ENCODE data around the gene NFE2L3.

DNA sequence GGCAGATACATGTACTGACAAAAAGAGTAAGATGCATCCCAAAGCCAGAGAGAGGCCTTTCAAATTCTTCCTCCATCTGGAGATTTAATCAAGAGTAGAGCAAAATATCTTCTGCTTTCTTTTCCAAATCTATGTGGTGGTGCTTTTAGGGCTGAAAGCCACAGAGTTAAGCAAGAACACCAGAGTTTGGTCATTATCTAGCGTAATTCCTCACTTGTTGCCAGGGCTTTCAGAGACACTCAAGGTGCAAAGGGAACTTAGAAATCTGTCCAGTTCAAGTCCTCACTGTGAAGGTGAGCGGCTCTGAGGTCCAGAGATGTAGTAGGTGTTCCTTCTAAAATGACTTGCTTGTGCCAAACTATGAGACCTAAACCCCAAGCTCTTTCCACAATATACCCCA is 10.9 kb upstream of the NFE2L3 start:
- TF ChIP-seq, protein P1, sequence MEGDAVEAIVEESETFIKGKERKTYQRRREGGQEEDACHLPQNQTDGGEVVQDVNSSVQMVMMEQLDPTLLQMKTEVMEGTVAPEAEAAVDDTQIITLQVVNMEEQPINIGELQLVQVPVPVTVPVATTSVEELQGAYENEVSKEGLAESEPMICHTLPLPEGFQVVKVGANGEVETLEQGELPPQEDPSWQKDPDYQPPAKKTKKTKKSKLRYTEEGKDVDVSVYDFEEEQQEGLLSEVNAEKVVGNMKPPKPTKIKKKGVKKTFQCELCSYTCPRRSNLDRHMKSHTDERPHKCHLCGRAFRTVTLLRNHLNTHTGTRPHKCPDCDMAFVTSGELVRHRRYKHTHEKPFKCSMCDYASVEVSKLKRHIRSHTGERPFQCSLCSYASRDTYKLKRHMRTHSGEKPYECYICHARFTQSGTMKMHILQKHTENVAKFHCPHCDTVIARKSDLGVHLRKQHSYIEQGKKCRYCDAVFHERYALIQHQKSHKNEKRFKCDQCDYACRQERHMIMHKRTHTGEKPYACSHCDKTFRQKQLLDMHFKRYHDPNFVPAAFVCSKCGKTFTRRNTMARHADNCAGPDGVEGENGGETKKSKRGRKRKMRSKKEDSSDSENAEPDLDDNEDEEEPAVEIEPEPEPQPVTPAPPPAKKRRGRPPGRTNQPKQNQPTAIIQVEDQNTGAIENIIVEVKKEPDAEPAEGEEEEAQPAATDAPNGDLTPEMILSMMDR (IDR thresholded peaks at IDR 0.05) = no peak
- no peak for TF ChIP-seq POLR2A (IDR thresholded peaks at IDR 0.05)
- TF ChIP-seq POLR2AphosphoS5 (IDR thresholded peaks at IDR 0.05) = no peak

Measured in breast epithelium (tissue), 3 donors.